Lung (tissue), 12 donors: ENCODE measurements around the gene FGF5. TPM values are rescaled to one million over a fixed set of nuclear protein-coding genes. Genes with fewer than 3 reads are reported as not detected.

Experiments used
- ATAC-seq: fragments of 200-7000 bp; cut with Tn5 transposase; one replicate; pipeline ENCODE4 v1.9.1; 2020; ENCODE audit warnings: moderate number of reproducible peaks; ENCODE audit not compliant: insufficient read depth, low FRiP score
- DNase-seq, 3 donors: peaks; one replicate each; pipeline ENCODE4 v3.0.0-alpha.2; 2013 to 2017
- H3K27ac ChIP-seq, 2 donors: one replicate each; pipeline ENCODE4 v1.5.1; 2013; ENCODE audit warnings: mild to moderate bottlenecking in 2 of 2, moderate library complexity in 2 of 2, control low read depth in 1 of 2, inconsistent platforms in 1 of 2, low read depth in 1 of 2, low read length in 1 of 2
- H3K27me3 ChIP-seq, 3 donors: one replicate each; pipeline ENCODE4 v1.5.1; 2013; ENCODE audit warnings: low read length in 2 of 3; ENCODE audit not compliant: control insufficient read depth in 3 of 3, insufficient read depth in 3 of 3
- H3K36me3 ChIP-seq, 4 donors: one replicate each; pipeline ENCODE4 v1.5.1; 2013; ENCODE audit warnings: low read length in 4 of 4, mild to moderate bottlenecking in 1 of 4, moderate library complexity in 1 of 4; ENCODE audit not compliant: control insufficient read depth in 4 of 4, insufficient read depth in 4 of 4
- H3K4me1 ChIP-seq, 5 donors: one replicate each; pipeline ENCODE4 v1.5.1; 2013; ENCODE audit warnings: low read length in 5 of 5, mild to moderate bottlenecking in 2 of 5, moderate library complexity in 1 of 5; ENCODE audit not compliant: control insufficient read depth in 5 of 5, insufficient read depth in 5 of 5
- H3K4me3 ChIP-seq: one replicate; pipeline ENCODE4 v1.5.1; 2013; ENCODE audit warnings: mild to moderate bottlenecking, control low read depth, moderate library complexity
- H3K9ac ChIP-seq, 2 donors: one replicate each; pipeline ENCODE4 v1.5.1; 2013; ENCODE audit warnings: low read length in 2 of 2, control low read depth in 1 of 2; ENCODE audit not compliant: insufficient read depth in 1 of 2
- H3K9me3 ChIP-seq, 4 donors: one replicate each; pipeline ENCODE4 v1.5.1; 2013; ENCODE audit warnings: low read length in 3 of 4, mild to moderate bottlenecking in 1 of 4, moderate library complexity in 1 of 4; ENCODE audit not compliant: control insufficient read depth in 4 of 4, insufficient read depth in 3 of 4
- WGBS, 2 donors: extraction: QIAGEN DNeasy Blood & Tissue Kit; methylation state at CpG; one replicate each; pipeline ENCODE4 v1.1.7; 2013; 5-methylcytosine and 5-hydroxymethylcytosine counted together
- polyA plus RNA-seq, 2 donors: library from polyadenylated mRNA; stranded (reverse); fragments of 200-250 nt; gene quantifications; one replicate each; pipeline ENCODE4 v1.2.1, GENCODE V29; 2013
- total RNA-seq, 2 donors: library from RNA; depleted of rRNA in 1 of 2; stranded (reverse); fragments of >200 nt in 1 of 2; gene quantifications; one replicate each; pipeline ENCODE4 v1.2.1, GENCODE V29; 2014 to 2021
- TF ChIP-seq, protein P1 (sequence below): IDR thresholded peaks from 2 replicates; pipeline ENCODE4 v1.5.1; 2012; ENCODE audit warnings: mild to moderate bottlenecking; ENCODE audit errors: control extremely low read depth, extremely low read depth
- donor health status: control.
- donor health status: control.
- donor health status: Bipolar disorder and iron deficiency.
- donor health status: healthy.
- donor health status: DM: yes; HTN: yes; CAD: no.

The FGF5 gene
- total and polyA plus RNA-seq, 4 donors = 0.18 TPM; not detected in 3

DNA sequence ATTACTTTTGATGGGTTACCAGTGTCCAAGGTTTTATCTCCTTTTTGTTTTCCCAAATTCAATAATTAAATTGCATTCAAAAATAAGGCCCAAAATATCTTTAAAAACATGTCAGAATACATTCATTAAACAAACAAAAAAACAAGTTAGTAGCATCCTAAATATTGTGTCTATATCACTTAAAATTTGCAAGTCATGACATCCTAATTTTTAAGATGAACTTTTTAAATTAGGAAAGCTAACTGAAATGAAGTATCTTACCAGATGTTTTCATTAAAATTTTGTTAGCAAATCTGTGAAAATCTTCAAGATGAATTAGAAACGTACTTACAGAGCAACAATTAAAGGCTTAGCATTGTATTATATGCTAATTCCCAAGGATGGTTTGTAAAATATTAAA, 68.1 kb downstream of the FGF5 start:
- H3K9me3 ChIP-seq = no peaks in the 10 kb centered on the region
- 74 to 86% methylated on average over 1 of the region's 1 CpG for WGBS, 2 donors
- H3K36me3 ChIP-seq = no peaks in the 10 kb centered on the region

DNA sequence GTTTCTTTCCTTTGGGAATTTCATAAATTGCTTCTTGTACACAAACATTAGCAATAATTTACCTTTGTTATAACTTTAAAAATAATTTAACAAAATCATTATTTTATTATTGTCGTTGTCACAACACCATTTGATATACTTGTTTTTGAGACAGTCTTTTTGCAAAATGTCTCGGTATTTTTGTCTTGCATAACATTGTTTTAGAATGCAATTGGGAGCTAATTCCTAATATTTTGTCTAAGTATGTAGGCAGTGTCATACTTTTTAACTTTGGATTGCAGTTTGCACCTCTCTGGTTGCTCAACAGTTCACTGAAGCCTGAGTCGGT, 68.7 kb downstream of the FGF5 start:
- 10 to 11% methylated on average over 3 of the region's 3 CpGs for WGBS, 2 donors
- Histone ChIP-seq H3K4me3 (no peak overlapping the region), H3K27ac (no peak overlapping the region), H3K27me3 (peaks cover 0 to 21% (median 18%) of the 10 kb centered on the region in 3 donors), H3K9me3 (no peaks in the 10 kb centered on the region), H3K36me3 (no peaks in the 10 kb centered on the region), H3K4me1 (peaks cover 0 to 7% (median 3%) of the 10 kb centered on the region in 5 donors), H3K9ac (no peak overlapping the region)
- DNase-seq (no peak), ATAC-seq (no peak)
- TF ChIP-seq, protein P1, sequence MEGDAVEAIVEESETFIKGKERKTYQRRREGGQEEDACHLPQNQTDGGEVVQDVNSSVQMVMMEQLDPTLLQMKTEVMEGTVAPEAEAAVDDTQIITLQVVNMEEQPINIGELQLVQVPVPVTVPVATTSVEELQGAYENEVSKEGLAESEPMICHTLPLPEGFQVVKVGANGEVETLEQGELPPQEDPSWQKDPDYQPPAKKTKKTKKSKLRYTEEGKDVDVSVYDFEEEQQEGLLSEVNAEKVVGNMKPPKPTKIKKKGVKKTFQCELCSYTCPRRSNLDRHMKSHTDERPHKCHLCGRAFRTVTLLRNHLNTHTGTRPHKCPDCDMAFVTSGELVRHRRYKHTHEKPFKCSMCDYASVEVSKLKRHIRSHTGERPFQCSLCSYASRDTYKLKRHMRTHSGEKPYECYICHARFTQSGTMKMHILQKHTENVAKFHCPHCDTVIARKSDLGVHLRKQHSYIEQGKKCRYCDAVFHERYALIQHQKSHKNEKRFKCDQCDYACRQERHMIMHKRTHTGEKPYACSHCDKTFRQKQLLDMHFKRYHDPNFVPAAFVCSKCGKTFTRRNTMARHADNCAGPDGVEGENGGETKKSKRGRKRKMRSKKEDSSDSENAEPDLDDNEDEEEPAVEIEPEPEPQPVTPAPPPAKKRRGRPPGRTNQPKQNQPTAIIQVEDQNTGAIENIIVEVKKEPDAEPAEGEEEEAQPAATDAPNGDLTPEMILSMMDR = no peak

More for the DNA sequence above, 68.1 kb downstream of the FGF5 start:
- DNase-seq (no peak), ATAC-seq (no peak)
- Histone ChIP-seq H3K4me3 (no peak overlapping the region), H3K27ac (no peak overlapping the region), H3K4me1 (peaks cover 0 to 7% (median 3%) of the 10 kb centered on the region in 5 donors), H3K9ac (no peak overlapping the region), H3K27me3 (peaks cover 0 to 21% (median 18%) of the 10 kb centered on the region in 3 donors)
- TF ChIP-seq, protein P1 = no peak

DNA sequence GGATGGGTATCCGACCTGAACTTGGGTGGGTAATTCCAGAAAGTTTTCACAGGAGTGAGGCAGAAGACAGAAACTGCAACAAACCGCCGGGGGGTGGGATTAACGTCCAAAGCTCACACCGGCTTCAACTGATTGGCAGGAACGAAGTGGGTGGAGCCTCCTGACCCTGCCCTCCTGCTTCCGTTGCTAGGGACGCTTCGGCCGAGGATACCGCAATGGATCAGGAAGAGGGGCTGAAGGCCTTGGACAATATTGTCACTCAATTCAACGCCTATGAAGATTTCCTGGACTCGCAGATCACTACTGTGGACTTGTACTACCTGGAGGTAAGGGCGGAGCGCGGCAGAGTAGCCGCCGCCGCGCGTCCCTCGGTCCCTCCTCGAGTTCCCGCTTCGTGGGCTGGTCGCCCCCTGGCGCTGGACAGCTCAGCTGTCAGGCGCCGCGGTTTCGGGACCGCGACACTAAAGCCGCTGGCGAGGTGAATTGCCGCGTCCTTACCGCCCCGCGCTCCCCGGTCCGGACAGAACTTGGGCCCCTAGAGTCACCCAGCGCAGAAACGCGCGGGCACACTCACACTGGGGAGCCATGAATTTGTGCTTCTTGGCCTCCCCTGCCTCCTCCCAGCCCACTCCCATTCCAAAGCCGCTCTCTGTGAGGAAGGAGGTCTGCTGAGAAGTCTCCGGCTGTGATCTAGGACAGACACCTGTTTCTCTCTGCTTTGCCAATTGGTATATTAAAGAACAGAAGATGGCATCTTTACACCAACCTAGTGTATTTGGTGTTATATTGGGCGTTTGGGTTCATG, 69.3 kb downstream of the FGF5 start, which contains the start of gene CFAP299:
Gene CFAP299 (plus strand): TSS at position 177 of the 805 bp plus-strand sequence.
- no peak within 1 kb of the TSS for H3K9ac ChIP-seq
- peak; percentile 88 for ATAC-seq
- 1% methylated on average over 49 of the region's 49 CpGs for WGBS, 2 donors
- H3K36me3 ChIP-seq = no peaks in the 10 kb centered on the region
- no peaks in the 10 kb centered on the region for H3K9me3 ChIP-seq
- peaks cover 0 to 21% (median 18%) of the 10 kb centered on the region in 3 donors for H3K27me3 ChIP-seq
- peaks cover 0 to 7% (median 3%) of the 10 kb centered on the region in 5 donors for H3K4me1 ChIP-seq
- H3K27ac ChIP-seq = no peak within 1 kb of the TSS
- peak within 1 kb of the TSS; percentile 39 for H3K4me3 ChIP-seq
- TF ChIP-seq, protein P1 = no peak
- DNase-seq = peak; percentile 87 to 91 (median 89)
